PC-3 (cell line): ENCODE data around the gene RMI2. TPM values are rescaled to one million over a fixed set of nuclear protein-coding genes. Genes with fewer than 3 reads are reported as not detected.

Experiments
- ATAC-seq: fragments of 200-7000 bp; cut with Tn5 transposase; 2 replicates; pipeline ENCODE4 v1.9.1; 2020; ENCODE audit warnings: mild to moderate bottlenecking, moderate library complexity
- BruUV-seq: library from RNA; stranded (reverse); fragments of 400-500 nt; replicated peaks from 2 replicates; lab custom pipeline; 2021; lab: Mats Ljungman, UMichigan
- CTCF ChIA-PET: fragments of 300-600 bp; sonication (Branson Sonifier 250); formaldehyde crosslinking; loops from one replicate; lab custom pipeline; 2022; ENCODE audit warnings: antibody characterized with exemption; lab: Charles Lee
- POLR2A ChIA-PET: fragments of 300-600 bp; sonication (Branson Sonifier 250); formaldehyde crosslinking; loops from one replicate; lab custom pipeline; 2022; ENCODE audit warnings: antibody characterized with exemption; ENCODE audit not compliant: unreplicated experiment; lab: Charles Lee
- DNase-seq: peaks from one replicate; pipeline ENCODE4 v3.0.0-alpha.2; 2015
- H2AFZ ChIP-seq: fragments of 300-600 bp; sonication (generic); 2 replicates; pipeline ENCODE4 v1.6.0; 2016; ENCODE audit warnings: antibody characterized with exemption, low read length
- H3F3A ChIP-seq: fragments of 300-600 bp; sonication (generic); one replicate; pipeline ENCODE4 v1.6.0; 2017; ENCODE audit warnings: antibody characterized with exemption, low read length, control low read depth, mild to moderate bottlenecking; ENCODE audit not compliant: unreplicated experiment
- H3K27ac ChIP-seq: fragments of 300-600 bp; sonication (generic); 2 replicates; pipeline ENCODE4 v1.5.1; 2016; ENCODE audit warnings: mild to moderate bottlenecking, low read length
- H3K27me3 ChIP-seq: fragments of 300-600 bp; sonication (generic); 2 replicates; pipeline ENCODE4 v1.6.1; 2016; ENCODE audit warnings: low read length, mixed read lengths
- H3K36me3 ChIP-seq: fragments of 300-600 bp; sonication (generic); 2 replicates; pipeline ENCODE4 v1.6.1; 2016; ENCODE audit warnings: low read depth, mixed run types, low read length, mixed read lengths
- H3K4me1 ChIP-seq: fragments of 300-600 bp; sonication (generic); 2 replicates; pipeline ENCODE4 v1.5.1; 2016; ENCODE audit warnings: low read length; ENCODE audit not compliant: insufficient read depth
- H3K4me2 ChIP-seq: fragments of 300-600 bp; sonication (generic); 2 replicates; pipeline ENCODE4 v1.6.0; 2016; ENCODE audit warnings: low read length
- H3K4me3 ChIP-seq: fragments of 300-600 bp; sonication (generic); 2 replicates; pipeline ENCODE4 v1.5.1; 2016; ENCODE audit warnings: mild to moderate bottlenecking, low read length, mixed read lengths
- H3K79me2 ChIP-seq: fragments of 300-600 bp; sonication (generic); 2 replicates; pipeline ENCODE4 v1.6.1; 2017; ENCODE audit warnings: low read length, mixed read lengths
- H3K9ac ChIP-seq: fragments of 300-600 bp; sonication (generic); 2 replicates; pipeline ENCODE4 v1.6.0; 2016; ENCODE audit warnings: mild to moderate bottlenecking, low read length
- H3K9me2 ChIP-seq: fragments of 300-600 bp; sonication (generic); replicated peaks from 2 replicates; pipeline ENCODE4 v1.6.1; 2016; ENCODE audit warnings: mixed run types, low read length, mixed read lengths
- H3K9me3 ChIP-seq: fragments of 300-600 bp; sonication (generic); 2 replicates; pipeline ENCODE4 v1.6.1; 2016; ENCODE audit warnings: low read length, mixed read lengths
- H4K20me1 ChIP-seq: fragments of 300-600 bp; sonication (generic); 2 replicates; pipeline ENCODE4 v1.6.1; 2016; ENCODE audit warnings: low read length, mixed read lengths
- EZH2 ChIP-seq: fragments of 300-600 bp; sonication (generic); IDR thresholded peaks from one replicate; pipeline ENCODE4 v1.6.1; 2017; ENCODE audit warnings: antibody characterized with exemption, mild to moderate bottlenecking, low read length; ENCODE audit not compliant: unreplicated experiment
- EZH2phosphoT487 ChIP-seq: fragments of 300-600 bp; sonication (generic); IDR thresholded peaks from 2 replicates; pipeline ENCODE4 v1.6.1; 2018; ENCODE audit warnings: mild to moderate bottlenecking, antibody characterized with exemption, low read length, borderline replicate concordance
- intact Hi-C: fragments of 100-400 bp; cut with micrococcal nuclease; formaldehyde crosslinking; loops from 2 replicates; pipeline ENCODE4 v1.9.0; 2023
- total RNA-seq: library from RNA; depleted of rRNA; stranded (reverse); fragments of >200 nt; gene quantifications from 2 replicates; pipeline ENCODE4 v1.2.3, GENCODE V29; 2014
- TF ChIP-seq, protein P1 (sequence below): fragments of 300-600 bp; sonication (generic); conservative IDR thresholded peaks from 2 replicates; pipeline ENCODE4 v1.5.1; 2017; ENCODE audit warnings: antibody characterized with exemption, low read depth, mild to moderate bottlenecking, low read length

RMI2 gene
- total RNA-seq, 1 experiment from 2014 or later, result 10.9 TPM

DNA sequence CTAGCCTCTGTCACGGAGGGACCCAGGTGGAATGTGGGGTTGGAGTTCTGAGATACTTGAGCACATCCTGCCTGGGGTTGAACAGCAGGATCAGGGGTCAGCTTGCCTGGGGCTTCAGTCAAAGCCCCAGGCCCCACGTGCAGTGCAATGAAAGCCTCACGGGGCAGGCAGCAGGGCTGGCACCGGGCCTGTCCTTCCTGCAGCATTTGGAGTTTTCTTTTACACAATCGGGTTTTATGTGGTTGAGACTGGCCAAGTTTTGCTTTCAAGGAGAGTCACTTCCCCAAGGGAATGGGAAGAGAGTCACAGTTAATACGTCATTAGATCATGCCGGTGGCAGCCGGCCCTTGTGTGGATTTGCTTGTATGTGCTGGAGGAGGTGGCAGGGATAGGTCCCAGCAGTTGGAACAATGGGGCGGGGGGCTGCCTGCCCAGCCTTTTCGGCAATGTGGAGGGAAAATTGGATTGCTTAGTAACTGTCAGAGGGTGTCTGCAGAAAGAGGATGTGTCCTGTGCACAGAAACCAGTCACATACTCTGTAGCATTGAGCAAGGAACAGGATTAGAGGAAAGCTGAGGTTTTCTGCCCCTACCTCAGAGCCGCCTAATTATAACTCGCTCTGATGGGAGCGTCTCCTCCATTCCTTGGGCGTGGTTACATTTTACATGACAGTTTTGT is 4.5 kb downstream of the RMI2 start:
- ChIA-PET CTCF (interaction anchor here (0.6 kb wide), 1 partner anchor 204 kb away, joined by 3 read pairs; no protein-coding TSS in a partner anchor), POLR2A (no interaction called here)
- TF ChIP-seq, protein P1, sequence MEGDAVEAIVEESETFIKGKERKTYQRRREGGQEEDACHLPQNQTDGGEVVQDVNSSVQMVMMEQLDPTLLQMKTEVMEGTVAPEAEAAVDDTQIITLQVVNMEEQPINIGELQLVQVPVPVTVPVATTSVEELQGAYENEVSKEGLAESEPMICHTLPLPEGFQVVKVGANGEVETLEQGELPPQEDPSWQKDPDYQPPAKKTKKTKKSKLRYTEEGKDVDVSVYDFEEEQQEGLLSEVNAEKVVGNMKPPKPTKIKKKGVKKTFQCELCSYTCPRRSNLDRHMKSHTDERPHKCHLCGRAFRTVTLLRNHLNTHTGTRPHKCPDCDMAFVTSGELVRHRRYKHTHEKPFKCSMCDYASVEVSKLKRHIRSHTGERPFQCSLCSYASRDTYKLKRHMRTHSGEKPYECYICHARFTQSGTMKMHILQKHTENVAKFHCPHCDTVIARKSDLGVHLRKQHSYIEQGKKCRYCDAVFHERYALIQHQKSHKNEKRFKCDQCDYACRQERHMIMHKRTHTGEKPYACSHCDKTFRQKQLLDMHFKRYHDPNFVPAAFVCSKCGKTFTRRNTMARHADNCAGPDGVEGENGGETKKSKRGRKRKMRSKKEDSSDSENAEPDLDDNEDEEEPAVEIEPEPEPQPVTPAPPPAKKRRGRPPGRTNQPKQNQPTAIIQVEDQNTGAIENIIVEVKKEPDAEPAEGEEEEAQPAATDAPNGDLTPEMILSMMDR, result no peak
- no peak for TF ChIP-seq EZH2
- no peaks in the 10 kb centered on the region for H3K27me3 ChIP-seq
- H3K4me1 ChIP-seq, result peaks cover 60% of the 10 kb centered on the region
- H3K27ac ChIP-seq, result peak overlapping the region; percentile 99
- H3K4me2 ChIP-seq, result peak overlapping the region; percentile 81
- H2AFZ ChIP-seq, result 0 out of 2 replicates have a peak overlapping the region, but pooled peaks have one; percentile 38
- peak; percentile 39 for ATAC-seq
- peaks cover 5% of the 10 kb centered on the region for H3K36me3 ChIP-seq
- intact Hi-C loops, result no loop called here
- peak overlapping the region; percentile 43; the same call in 1 of the 2 replicates for H3K4me3 ChIP-seq
- peaks cover 51% of the 10 kb centered on the region for H3K79me2 ChIP-seq
- no peaks in the 10 kb centered on the region for H3K9me2 ChIP-seq
- no TSS peak for BruUV-seq
- peak overlapping the region; percentile 80 for H3K9ac ChIP-seq
- no peaks in the 10 kb centered on the region for H3F3A ChIP-seq
- peak; percentile 75 for DNase-seq
- no peaks in the 10 kb centered on the region for H4K20me1 ChIP-seq
- no peaks in the 10 kb centered on the region for H3K9me3 ChIP-seq

DNA sequence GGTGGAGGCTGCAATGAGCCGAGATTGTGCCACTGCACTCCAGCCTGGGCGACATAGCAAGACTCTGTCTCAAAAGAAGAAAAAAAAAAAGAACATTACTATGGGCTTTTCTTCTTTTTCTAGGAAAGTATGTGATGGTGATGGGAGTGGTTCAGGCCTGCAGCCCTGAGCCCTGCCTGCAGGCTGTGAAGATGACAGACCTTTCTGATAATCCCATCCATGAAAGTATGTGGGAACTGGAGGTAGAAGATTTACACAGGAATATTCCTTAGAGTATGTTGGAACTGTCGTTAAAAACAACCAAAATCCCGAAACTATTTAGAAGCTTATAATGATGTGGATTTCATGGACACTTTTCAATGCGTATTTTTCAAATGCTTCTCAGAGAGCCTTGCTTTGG is 5.3 kb downstream of the RMI2 start:
- POLR2A ChIA-PET, result no interaction called here
- BruUV-seq, result no TSS peak
- CTCF ChIA-PET, result interaction anchor here (0.6 kb wide), 1 partner anchor 204 kb away, joined by 3 read pairs; no protein-coding TSS in a partner anchor
- Histone ChIP-seq H3K4me1 (peaks cover 60% of the 10 kb centered on the region), H3F3A (no peaks in the 10 kb centered on the region), H3K36me3 (peaks cover 5% of the 10 kb centered on the region), H3K27me3 (no peaks in the 10 kb centered on the region), H3K9ac (peak overlapping the region; percentile 80), H3K4me3 (no peak overlapping the region), H3K27ac (peak overlapping the region; percentile 99), H3K9me2 (no peaks in the 10 kb centered on the region), H3K4me2 (peak overlapping the region; percentile 81), H3K9me3 (no peaks in the 10 kb centered on the region), H3K79me2 (peaks cover 51% of the 10 kb centered on the region), H4K20me1 (no peaks in the 10 kb centered on the region), H2AFZ (no peak overlapping the region)
- ATAC-seq (no peak), DNase-seq (no peak)
- intact Hi-C loops, result no loop called here
- no peak for TF ChIP-seq EZH2

DNA sequence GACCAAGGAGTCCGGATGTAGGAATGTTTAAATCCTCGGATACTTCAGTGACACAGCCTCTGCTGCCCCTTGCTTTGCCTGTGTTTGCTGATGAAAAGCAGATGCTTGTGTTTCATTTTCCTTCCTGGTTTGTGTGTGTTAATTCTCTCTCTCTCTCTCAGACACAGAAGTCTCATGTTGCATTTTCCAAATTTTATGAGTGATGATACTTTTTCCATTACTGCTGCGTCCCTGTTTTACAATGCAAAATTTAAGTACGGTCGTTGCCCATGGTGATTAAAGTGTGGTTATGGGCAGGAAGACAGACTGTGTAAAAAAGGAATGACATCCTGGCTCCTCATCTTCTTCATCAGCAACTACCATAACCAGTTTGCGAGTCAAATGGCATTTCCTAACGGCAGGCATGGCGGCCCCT is 5.7 kb downstream of the RMI2 start:
- peaks cover 46% of the 10 kb centered on the region for H3K79me2 ChIP-seq
- peak overlapping the region; percentile 81 for H3K4me2 ChIP-seq
- peak overlapping the region; percentile 99 for H3K27ac ChIP-seq
- ATAC-seq (peak; percentile 50), DNase-seq (peak; percentile 61)
- no TSS peak for BruUV-seq
- H3K9ac ChIP-seq, result peak overlapping the region; percentile 80
- intact Hi-C loops, result no loop called here
- no peaks in the 10 kb centered on the region for H3F3A ChIP-seq
- ChIA-PET POLR2A (no interaction called here), CTCF (no interaction called here)
- TF ChIP-seq, protein P1, result no peak
- TF ChIP-seq EZH2phosphoT487, result no peak
- peaks cover 57% of the 10 kb centered on the region for H3K4me1 ChIP-seq
- H2AFZ ChIP-seq, result no peak overlapping the region
- H3K36me3 ChIP-seq, result peaks cover 5% of the 10 kb centered on the region
- no peaks in the 10 kb centered on the region for H3K9me2 ChIP-seq
- no peaks in the 10 kb centered on the region for H3K9me3 ChIP-seq
- H3K27me3 ChIP-seq, result no peaks in the 10 kb centered on the region
- H3K4me3 ChIP-seq, result no peak overlapping the region; the same call in 1 of the 2 replicates
- H4K20me1 ChIP-seq, result no peaks in the 10 kb centered on the region
